Neural cell (in vitro differentiated cells): ENCODE measurements around the gene RIC3. TPM values are rescaled to one million over a fixed set of nuclear protein-coding genes. Genes with fewer than 3 reads are reported as not detected.

ENCODE experiments used
- H2AFZ ChIP-seq: fragments of 200-600, 300-800 bp; sonication (generic), shearing (Covaris generic); 2 replicates; pipeline ENCODE4 v1.6.0; 2014; ENCODE audit warnings: low read depth, mild to moderate bottlenecking, antibody characterized with exemption, low read length, moderate library complexity
- H3F3A ChIP-seq: fragments of 200-600 bp; shearing (Covaris generic); 2 replicates; pipeline ENCODE4 v1.6.1; 2016; ENCODE audit warnings: mild to moderate bottlenecking, moderate library complexity, mixed read lengths, antibody characterized with exemption, low read length; ENCODE audit not compliant: insufficient read depth, poor library complexity, severe bottlenecking
- H3K27ac ChIP-seq: fragments of 200-600, 300-800 bp; sonication (generic), shearing (Covaris generic); 2 replicates; pipeline ENCODE4 v1.5.1; 2014; ENCODE audit warnings: mild to moderate bottlenecking, low read length, moderate library complexity
- H3K27me3 ChIP-seq: fragments of 300-800, 200-600 bp; sonication (generic), shearing (Covaris generic); 2 replicates; pipeline ENCODE4 v1.6.0; 2014; ENCODE audit warnings: mild to moderate bottlenecking, low read depth, low read length, moderate library complexity; ENCODE audit not compliant: insufficient read depth
- H3K36me3 ChIP-seq: fragments of 300-800, 200-600 bp; sonication (generic), shearing (Covaris generic); 2 replicates; pipeline ENCODE4 v1.5.1; 2014; ENCODE audit warnings: mild to moderate bottlenecking, antibody characterized with exemption, low read length, moderate library complexity; ENCODE audit not compliant: insufficient read depth
- H3K4me2 ChIP-seq: fragments of 300-800, 200-600 bp; sonication (generic), shearing (Covaris generic); 2 replicates; pipeline ENCODE4 v1.6.0; 2014; ENCODE audit warnings: mild to moderate bottlenecking, low read length
- H3K4me3 ChIP-seq: fragments of 300-800, 200-600 bp; sonication (generic), shearing (Covaris generic); 2 replicates; pipeline ENCODE4 v1.5.1; 2014; ENCODE audit warnings: mild to moderate bottlenecking, low read length, moderate library complexity
- H3K79me2 ChIP-seq: fragments of 200-600 bp; shearing (Covaris generic); replicated peaks from 2 replicates; pipeline ENCODE4 v1.6.0; 2014; ENCODE audit warnings: mild to moderate bottlenecking, low read length, moderate library complexity; ENCODE audit not compliant: insufficient read depth
- H3K9ac ChIP-seq: fragments of 300-800, 200-600 bp; sonication (generic), shearing (Covaris generic); 2 replicates; pipeline ENCODE4 v1.6.1; 2016; ENCODE audit warnings: mild to moderate bottlenecking, low read length, mixed read lengths
- H3K9me2 ChIP-seq: fragments of 200-600 bp; shearing (Covaris generic); 2 replicates; pipeline ENCODE4 v1.6.1; 2016; ENCODE audit warnings: mild to moderate bottlenecking, low read length, mixed read lengths; ENCODE audit not compliant: insufficient read depth
- H3K9me3 ChIP-seq: fragments of 200-600, 300-800 bp; sonication (generic), shearing (Covaris generic); 2 replicates; pipeline ENCODE4 v1.6.1; 2016; ENCODE audit warnings: mild to moderate bottlenecking, mixed run types, low read length, moderate library complexity, mixed read lengths
- H4K20me1 ChIP-seq: fragments of 200-600 bp; shearing (Covaris generic); 2 replicates; pipeline ENCODE4 v1.6.1; 2016; ENCODE audit warnings: mild to moderate bottlenecking, mixed run types; ENCODE audit not compliant: insufficient read depth
- EP300 ChIP-seq: fragments of 450-650 bp; conservative IDR thresholded peaks from 2 replicates; pipeline ENCODE4 v1.6.1; 2014; ENCODE audit warnings: antibody characterized with exemption, mild to moderate bottlenecking, moderate library complexity; ENCODE audit not compliant: poor library complexity, severe bottlenecking
- EZH2 ChIP-seq: fragments of 200-600, 300-800 bp; shearing (Covaris generic), sonication (generic); IDR thresholded peaks from 2 replicates; pipeline ENCODE4 v1.6.1; 2014; ENCODE audit warnings: antibody characterized with exemption, low read length, borderline replicate concordance, mild to moderate bottlenecking; ENCODE audit not compliant: insufficient read depth, poor library complexity, severe bottlenecking
- MXI1 ChIP-seq: fragments of 450-650 bp; conservative IDR thresholded peaks from 2 replicates; pipeline ENCODE4 v1.6.1; 2014; ENCODE audit warnings: antibody characterized with exemption, mild to moderate bottlenecking; ENCODE audit not compliant: poor library complexity, severe bottlenecking
- POLR2AphosphoS5 ChIP-seq: IDR thresholded peaks from 2 replicates; pipeline ENCODE4 v1.6.1; 2012
- RAD21 ChIP-seq: fragments of 450-650 bp; conservative IDR thresholded peaks from 2 replicates; pipeline ENCODE4 v1.6.1; 2014; ENCODE audit warnings: antibody characterized with exemption, mild to moderate bottlenecking, moderate library complexity
- SMC3 ChIP-seq: fragments of 450-650 bp; conservative IDR thresholded peaks from 2 replicates; pipeline ENCODE4 v1.6.1; 2014; ENCODE audit warnings: antibody characterized with exemption, mild to moderate bottlenecking, moderate library complexity; ENCODE audit not compliant: poor library complexity
- TAF1 ChIP-seq: IDR thresholded peaks from 2 replicates; pipeline ENCODE4 v1.6.1; 2012; ENCODE audit warnings: low read depth
- polyA plus RNA-seq: library from polyadenylated mRNA; depleted of rRNA; stranded (reverse); fragments of >200 nt; gene quantifications from 2 replicates; pipeline ENCODE4 v1.2.3, GENCODE V29; 2014
- TF ChIP-seq, protein P1 (sequence below): fragments of 450-650 bp; IDR thresholded peaks from 2 replicates; pipeline ENCODE4 v1.5.1; 2014; ENCODE audit warnings: antibody characterized with exemption, mild to moderate bottlenecking, moderate library complexity; ENCODE audit not compliant: poor library complexity, severe bottlenecking
- TF ChIP-seq, protein P2 (sequence below): IDR thresholded peaks from 2 replicates; pipeline ENCODE4 v1.6.1; 2012; ENCODE audit warnings: borderline replicate concordance

Gene RIC3
- polyA plus RNA-seq, 1 donor from 2014 or later = 94.5 TPM

DNA sequence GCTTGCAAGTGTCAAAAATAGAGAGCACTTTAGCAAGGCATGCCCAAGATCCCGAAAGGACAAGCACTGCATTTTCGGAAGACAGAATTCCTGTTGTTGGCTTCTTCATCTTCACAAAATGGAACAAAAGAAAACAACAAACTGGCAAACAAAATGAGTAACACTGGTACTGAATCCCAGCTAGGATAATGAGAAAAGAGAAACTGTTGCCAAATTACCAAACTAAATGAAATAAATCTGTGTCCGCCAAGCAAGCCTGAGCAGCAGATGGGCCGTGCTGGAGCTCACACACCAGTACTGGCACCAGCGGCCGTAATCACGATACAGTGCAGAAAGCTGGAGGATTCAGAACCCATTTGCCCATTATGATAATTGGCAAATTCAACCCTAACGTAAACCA lies 57.2 kb downstream of the RIC3 start:
- Histone ChIP-seq H3K4me2 (no peak overlapping the region), H3K36me3 (no peaks in the 10 kb centered on the region), H3K9me2 (no peaks in the 10 kb centered on the region), H3F3A (no peaks in the 10 kb centered on the region), H3K27ac (no peak overlapping the region), H3K4me3 (no peak overlapping the region), H2AFZ (no peak overlapping the region), H4K20me1 (no peaks in the 10 kb centered on the region), H3K9ac (no peak overlapping the region), H3K79me2 (no peaks in the 10 kb centered on the region), H3K9me3 (no peaks in the 10 kb centered on the region), H3K27me3 (no peaks in the 10 kb centered on the region)
- TF ChIP-seq POLR2AphosphoS5 (no peak), TAF1 (no peak), RAD21 (no peak), SMC3 (no peak)
- TF ChIP-seq, protein P1, sequence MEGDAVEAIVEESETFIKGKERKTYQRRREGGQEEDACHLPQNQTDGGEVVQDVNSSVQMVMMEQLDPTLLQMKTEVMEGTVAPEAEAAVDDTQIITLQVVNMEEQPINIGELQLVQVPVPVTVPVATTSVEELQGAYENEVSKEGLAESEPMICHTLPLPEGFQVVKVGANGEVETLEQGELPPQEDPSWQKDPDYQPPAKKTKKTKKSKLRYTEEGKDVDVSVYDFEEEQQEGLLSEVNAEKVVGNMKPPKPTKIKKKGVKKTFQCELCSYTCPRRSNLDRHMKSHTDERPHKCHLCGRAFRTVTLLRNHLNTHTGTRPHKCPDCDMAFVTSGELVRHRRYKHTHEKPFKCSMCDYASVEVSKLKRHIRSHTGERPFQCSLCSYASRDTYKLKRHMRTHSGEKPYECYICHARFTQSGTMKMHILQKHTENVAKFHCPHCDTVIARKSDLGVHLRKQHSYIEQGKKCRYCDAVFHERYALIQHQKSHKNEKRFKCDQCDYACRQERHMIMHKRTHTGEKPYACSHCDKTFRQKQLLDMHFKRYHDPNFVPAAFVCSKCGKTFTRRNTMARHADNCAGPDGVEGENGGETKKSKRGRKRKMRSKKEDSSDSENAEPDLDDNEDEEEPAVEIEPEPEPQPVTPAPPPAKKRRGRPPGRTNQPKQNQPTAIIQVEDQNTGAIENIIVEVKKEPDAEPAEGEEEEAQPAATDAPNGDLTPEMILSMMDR = no peak
- TF ChIP-seq, protein P2, sequence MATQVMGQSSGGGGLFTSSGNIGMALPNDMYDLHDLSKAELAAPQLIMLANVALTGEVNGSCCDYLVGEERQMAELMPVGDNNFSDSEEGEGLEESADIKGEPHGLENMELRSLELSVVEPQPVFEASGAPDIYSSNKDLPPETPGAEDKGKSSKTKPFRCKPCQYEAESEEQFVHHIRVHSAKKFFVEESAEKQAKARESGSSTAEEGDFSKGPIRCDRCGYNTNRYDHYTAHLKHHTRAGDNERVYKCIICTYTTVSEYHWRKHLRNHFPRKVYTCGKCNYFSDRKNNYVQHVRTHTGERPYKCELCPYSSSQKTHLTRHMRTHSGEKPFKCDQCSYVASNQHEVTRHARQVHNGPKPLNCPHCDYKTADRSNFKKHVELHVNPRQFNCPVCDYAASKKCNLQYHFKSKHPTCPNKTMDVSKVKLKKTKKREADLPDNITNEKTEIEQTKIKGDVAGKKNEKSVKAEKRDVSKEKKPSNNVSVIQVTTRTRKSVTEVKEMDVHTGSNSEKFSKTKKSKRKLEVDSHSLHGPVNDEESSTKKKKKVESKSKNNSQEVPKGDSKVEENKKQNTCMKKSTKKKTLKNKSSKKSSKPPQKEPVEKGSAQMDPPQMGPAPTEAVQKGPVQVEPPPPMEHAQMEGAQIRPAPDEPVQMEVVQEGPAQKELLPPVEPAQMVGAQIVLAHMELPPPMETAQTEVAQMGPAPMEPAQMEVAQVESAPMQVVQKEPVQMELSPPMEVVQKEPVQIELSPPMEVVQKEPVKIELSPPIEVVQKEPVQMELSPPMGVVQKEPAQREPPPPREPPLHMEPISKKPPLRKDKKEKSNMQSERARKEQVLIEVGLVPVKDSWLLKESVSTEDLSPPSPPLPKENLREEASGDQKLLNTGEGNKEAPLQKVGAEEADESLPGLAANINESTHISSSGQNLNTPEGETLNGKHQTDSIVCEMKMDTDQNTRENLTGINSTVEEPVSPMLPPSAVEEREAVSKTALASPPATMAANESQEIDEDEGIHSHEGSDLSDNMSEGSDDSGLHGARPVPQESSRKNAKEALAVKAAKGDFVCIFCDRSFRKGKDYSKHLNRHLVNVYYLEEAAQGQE = no peak

DNA sequence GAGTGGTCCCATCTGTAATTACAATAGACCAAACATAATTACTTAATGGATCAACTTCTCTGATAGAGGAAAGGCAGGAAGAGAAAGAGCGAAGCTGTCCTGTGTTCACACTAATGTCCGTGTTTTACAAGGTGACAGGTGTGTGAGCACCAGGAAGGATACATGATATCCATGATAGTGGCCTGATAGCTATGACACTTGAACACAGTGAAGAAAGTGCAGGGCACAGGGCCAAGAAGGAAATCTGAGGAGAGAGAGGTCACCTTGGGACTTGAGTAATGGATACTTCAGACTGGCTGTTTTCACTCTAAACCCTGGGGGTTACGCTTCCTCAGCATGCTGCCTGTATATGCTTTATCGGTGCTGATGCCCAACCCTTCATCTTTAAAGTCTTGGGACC lies 58.4 kb downstream of the RIC3 start:
- Histone ChIP-seq H3K9me3 (no peaks in the 10 kb centered on the region), H3K79me2 (no peaks in the 10 kb centered on the region), H4K20me1 (no peaks in the 10 kb centered on the region), H2AFZ (no peak overlapping the region), H3F3A (no peaks in the 10 kb centered on the region), H3K27ac (no peak overlapping the region), H3K9ac (no peak overlapping the region), H3K36me3 (no peaks in the 10 kb centered on the region), H3K4me3 (no peak overlapping the region), H3K27me3 (no peaks in the 10 kb centered on the region), H3K9me2 (no peaks in the 10 kb centered on the region), H3K4me2 (no peak overlapping the region)
- TF ChIP-seq RAD21 = no peak
- TF ChIP-seq TAF1 = no peak
- TF ChIP-seq, protein P1 = no peak
- TF ChIP-seq EP300 = no peak
- TF ChIP-seq, protein P2 = no peak
- TF ChIP-seq MXI1 = no peak
- TF ChIP-seq SMC3 = no peak
- no peak for TF ChIP-seq EZH2
- no peak for TF ChIP-seq POLR2AphosphoS5
